OCI-LY1 (cell line): ENCODE results near the gene TEX13B.

Experiments
- H2AFZ ChIP-seq: fragments of 200-600 bp; sonication (generic), shearing (Covaris generic); 2 replicates; pipeline ENCODE4 v1.6.0; 2014; ENCODE audit warnings: antibody characterized with exemption, mild to moderate bottlenecking, low read length
- H3F3A ChIP-seq: fragments of 200-600 bp; sonication (generic), shearing (Covaris generic); 2 replicates; pipeline ENCODE4 v1.6.0; 2014; ENCODE audit warnings: mild to moderate bottlenecking, antibody characterized with exemption, low read length, moderate library complexity; ENCODE audit not compliant: insufficient read depth
- H3K27ac ChIP-seq: fragments of 200-600 bp; sonication (generic); 2 replicates; pipeline ENCODE4 v1.5.1; 2014; ENCODE audit warnings: low read length, mixed run types, mild to moderate bottlenecking, low read depth; ENCODE audit not compliant: poor library complexity, severe bottlenecking
- H3K27me3 ChIP-seq: fragments of 200-600 bp; sonication (generic); 2 replicates; pipeline ENCODE4 v1.6.0; 2014; ENCODE audit warnings: antibody characterized with exemption, mild to moderate bottlenecking, low read length, moderate library complexity; ENCODE audit not compliant: insufficient read depth
- H3K36me3 ChIP-seq: fragments of 200-600 bp; sonication (generic); 2 replicates; pipeline ENCODE4 v1.6.1; 2014; ENCODE audit warnings: mild to moderate bottlenecking, antibody characterized with exemption, low read length, moderate library complexity, mixed read lengths; ENCODE audit not compliant: insufficient read depth
- H3K4me1 ChIP-seq: fragments of 200-600 bp; sonication (generic); 2 replicates; pipeline ENCODE4 v1.5.1; 2014; ENCODE audit warnings: mild to moderate bottlenecking, low read length, moderate library complexity; ENCODE audit not compliant: insufficient read depth, severe bottlenecking
- H3K4me2 ChIP-seq: fragments of 200-600 bp; sonication (generic), shearing (Covaris generic); 2 replicates; pipeline ENCODE4 v1.6.1; 2014; ENCODE audit warnings: low read length
- H3K4me3 ChIP-seq: fragments of 200-600 bp; sonication (generic); 2 replicates; pipeline ENCODE4 v1.5.1; 2014; ENCODE audit warnings: low read length, low read depth, mild to moderate bottlenecking, mixed read lengths; ENCODE audit not compliant: poor library complexity, severe bottlenecking
- H3K79me2 ChIP-seq: fragments of 200-600 bp; shearing (Covaris generic); 2 replicates; pipeline ENCODE4 v1.6.1; 2016; ENCODE audit warnings: mixed run types, low read length, mixed read lengths; ENCODE audit not compliant: insufficient read depth
- H3K9ac ChIP-seq: fragments of 200-600 bp; sonication (generic), shearing (Covaris generic); 2 replicates; pipeline ENCODE4 v1.6.1; 2014; ENCODE audit warnings: mild to moderate bottlenecking, low read length, mixed read lengths
- H3K9me2 ChIP-seq: fragments of 200-600 bp; sonication (generic), shearing (Covaris generic); 2 replicates; pipeline ENCODE4 v1.6.1; 2014; ENCODE audit warnings: low read depth, mild to moderate bottlenecking, low read length, mixed read lengths
- H3K9me3 ChIP-seq: fragments of 200-600 bp; shearing (Covaris generic); 2 replicates; pipeline ENCODE4 v1.6.1; 2014; ENCODE audit warnings: low read length, mixed read lengths
- H4K20me1 ChIP-seq: fragments of 200-600 bp; sonication (generic), shearing (Covaris generic); 2 replicates; pipeline ENCODE4 v1.6.0; 2016; ENCODE audit warnings: mild to moderate bottlenecking, low read length; ENCODE audit not compliant: insufficient read depth
- CTCF ChIP-seq: fragments of 200-600 bp; sonication (generic), shearing (Covaris generic); IDR thresholded peaks from 2 replicates; pipeline ENCODE4 v1.5.1; 2017; ENCODE audit warnings: mild to moderate bottlenecking, antibody characterized with exemption, low read length, moderate library complexity, mixed read lengths
- EZH2 ChIP-seq: fragments of 200-600 bp; sonication (generic), shearing (Covaris generic); IDR thresholded peaks from 2 replicates; pipeline ENCODE4 v1.8.0; 2017; ENCODE audit warnings: borderline replicate concordance, mixed run types, mild to moderate bottlenecking, antibody characterized with exemption, low read length, moderate library complexity, mixed read lengths

TEX13B gene

GRCh38 chrX:108001218-108001814, 19.1 kb upstream of the TEX13B start:
- Histone ChIP-seq H3K4me2 (no peak overlapping the region), H3K36me3 (no peaks in the 10 kb centered on the region), H3K4me1 (no peaks in the 10 kb centered on the region), H3K4me3 (no peak overlapping the region), H3K27ac (no peak overlapping the region), H4K20me1 (no peaks in the 10 kb centered on the region), H3K79me2 (no peaks in the 10 kb centered on the region), H3K9me2 (no peaks in the 10 kb centered on the region), H3K27me3 (no peaks in the 10 kb centered on the region), H3K9ac (no peak overlapping the region), H2AFZ (no peak overlapping the region), H3K9me3 (no peaks in the 10 kb centered on the region), H3F3A (no peaks in the 10 kb centered on the region)
- no peak for TF ChIP-seq EZH2
- peak; percentile 54 for TF ChIP-seq CTCF

- Histone ChIP-seq H4K20me1 (no peaks in the 10 kb centered on the region), H3K9me3 (no peaks in the 10 kb centered on the region), H3K27ac (no peak overlapping the region), H2AFZ (no peak overlapping the region), H3K27me3 (no peaks in the 10 kb centered on the region), H3K9ac (no peak overlapping the region), H3K9me2 (no peaks in the 10 kb centered on the region), H3K36me3 (no peaks in the 10 kb centered on the region), H3K79me2 (no peaks in the 10 kb centered on the region), H3K4me1 (no peaks in the 10 kb centered on the region), H3F3A (no peaks in the 10 kb centered on the region), H3K4me2 (no peak overlapping the region), H3K4me3 (no peak overlapping the region)
- TF ChIP-seq CTCF (no peak), EZH2 (no peak)
These were observed 18.6 kb upstream of the TEX13B start for GRCh38 chrX:108000751-108001150.

- H4K20me1 ChIP-seq: no peaks in the 10 kb centered on the region
- H3K9ac ChIP-seq: no peak overlapping the region
- H3F3A ChIP-seq: no peaks in the 10 kb centered on the region
- H3K4me2 ChIP-seq: no peak overlapping the region
- H3K27ac ChIP-seq: no peak overlapping the region
- H3K9me2 ChIP-seq: no peaks in the 10 kb centered on the region
- no peaks in the 10 kb centered on the region for H3K27me3 ChIP-seq
- H3K9me3 ChIP-seq: no peaks in the 10 kb centered on the region
- H2AFZ ChIP-seq: no peak overlapping the region
- no peaks in the 10 kb centered on the region for H3K36me3 ChIP-seq
- no peaks in the 10 kb centered on the region for H3K4me1 ChIP-seq
- no peak overlapping the region for H3K4me3 ChIP-seq
- no peaks in the 10 kb centered on the region for H3K79me2 ChIP-seq
- TF ChIP-seq CTCF (no peak), EZH2 (no peak)
These were observed 14.0 kb upstream of the TEX13B start for GRCh38 chrX:107996124-107996523.
